Measurements from ENCODE around the gene ADORA3.

The ADORA3 gene

DNA sequence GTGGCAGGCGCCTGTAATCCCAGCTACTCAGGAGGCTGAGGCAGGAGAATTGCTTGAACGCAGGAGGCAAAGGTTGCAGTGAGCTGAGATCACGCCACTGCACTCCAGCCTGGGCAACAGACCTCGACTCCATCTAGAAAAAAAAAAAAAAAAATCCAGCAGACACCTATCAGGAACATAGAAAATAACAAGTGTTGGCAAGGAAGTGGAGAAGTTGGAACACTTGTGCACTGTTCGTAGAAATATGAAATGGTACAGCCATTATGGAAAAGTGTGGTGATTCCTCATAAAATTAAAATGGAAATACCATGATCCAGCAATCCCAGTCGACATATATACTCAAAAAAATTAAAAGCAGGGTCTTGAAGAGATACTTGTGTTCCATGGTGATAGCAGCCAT, 41.7 kb downstream of the ADORA3 start:
- Histone ChIP-seq H3K36me3 (ENCODE audit: control insufficient read depth, insufficient read depth, low read length) (peaks cover 52% of the 10 kb centered on the region), H3K27ac (ENCODE audit: low read depth, low read length) (no peak overlapping the region), H3K9me3 (ENCODE audit: control insufficient read depth, insufficient read depth, low read depth, low read length) (no peaks in the 10 kb centered on the region), H3K9ac (ENCODE audit: low read length) (no peak overlapping the region), H3K27me3 (ENCODE audit: control insufficient read depth, insufficient read depth, low read length) (no peaks in the 10 kb centered on the region), H3K4me1 (ENCODE audit: control insufficient read depth, insufficient read depth, low read length) (no peaks in the 10 kb centered on the region), H3K4me3 (ENCODE audit: low read depth, low read length) (no peak overlapping the region)

GRCh38 chr1:111455642-111456031, 47.8 kb downstream of the ADORA3 start:
- no peaks in the 10 kb centered on the region for H3K9me3 ChIP-seq (ENCODE audit: control insufficient read depth, insufficient read depth, low read depth, low read length)
- peaks cover 72% of the 10 kb centered on the region for H3K36me3 ChIP-seq (ENCODE audit: control insufficient read depth, insufficient read depth, low read length)
- H3K27me3 ChIP-seq (ENCODE audit: control insufficient read depth, insufficient read depth, low read length): no peaks in the 10 kb centered on the region
- no peaks in the 10 kb centered on the region for H3K4me1 ChIP-seq (ENCODE audit: control insufficient read depth, insufficient read depth, low read length)
- H3K4me3 ChIP-seq (ENCODE audit: low read depth, low read length): no peak overlapping the region
- no peak overlapping the region for H3K27ac ChIP-seq (ENCODE audit: low read depth, low read length)
- H3K9ac ChIP-seq (ENCODE audit: low read length): no peak overlapping the region

DNA sequence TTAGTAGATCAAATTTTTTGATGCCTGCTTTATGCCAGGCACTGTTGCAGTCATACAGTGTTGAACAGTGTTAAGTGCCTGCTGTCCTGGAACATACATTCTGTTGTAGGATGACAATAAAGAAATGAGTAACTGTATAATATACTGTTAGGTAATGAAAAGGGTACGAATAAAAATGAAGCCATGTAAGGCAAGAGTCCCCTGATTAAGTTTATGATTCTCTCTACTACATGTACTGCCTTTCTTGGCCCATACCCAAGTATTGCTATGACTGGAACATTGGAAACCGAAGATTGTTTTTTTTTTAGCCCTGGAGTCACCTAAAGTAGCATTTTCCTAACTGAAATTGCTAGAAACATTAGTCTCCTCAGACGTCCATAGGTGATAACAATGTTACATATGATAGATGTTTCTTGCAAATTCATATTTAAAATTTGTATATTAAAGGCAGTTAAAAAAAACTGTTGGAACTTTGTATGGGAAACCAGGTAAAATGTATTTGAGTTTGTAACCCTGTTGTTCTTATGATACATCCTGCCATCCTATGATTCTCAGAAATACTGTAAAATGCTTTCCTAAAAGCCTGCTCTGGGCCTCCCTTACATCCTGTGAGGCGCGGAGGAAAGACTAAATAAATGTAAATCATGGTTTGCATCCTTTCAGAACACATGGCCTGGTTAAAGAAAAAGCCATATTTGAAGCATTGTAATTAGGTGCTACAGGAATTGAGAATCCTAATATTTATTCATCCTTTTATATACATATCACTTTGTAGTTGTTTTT, 48.4 kb downstream of the ADORA3 start:
- H3K27me3 ChIP-seq (ENCODE audit: control insufficient read depth, insufficient read depth, low read length): no peaks in the 10 kb centered on the region
- peaks cover 70% of the 10 kb centered on the region for H3K36me3 ChIP-seq (ENCODE audit: control insufficient read depth, insufficient read depth, low read length)
- peaks cover 4% of the 10 kb centered on the region for H3K4me1 ChIP-seq (ENCODE audit: control insufficient read depth, insufficient read depth, low read length)
- no peak overlapping the region for H3K9ac ChIP-seq (ENCODE audit: low read length)
- H3K27ac ChIP-seq (ENCODE audit: low read depth, low read length): no peak overlapping the region
- H3K9me3 ChIP-seq (ENCODE audit: control insufficient read depth, insufficient read depth, low read depth, low read length): no peaks in the 10 kb centered on the region
- H3K4me3 ChIP-seq (ENCODE audit: low read depth, low read length): no peak overlapping the region

DNA sequence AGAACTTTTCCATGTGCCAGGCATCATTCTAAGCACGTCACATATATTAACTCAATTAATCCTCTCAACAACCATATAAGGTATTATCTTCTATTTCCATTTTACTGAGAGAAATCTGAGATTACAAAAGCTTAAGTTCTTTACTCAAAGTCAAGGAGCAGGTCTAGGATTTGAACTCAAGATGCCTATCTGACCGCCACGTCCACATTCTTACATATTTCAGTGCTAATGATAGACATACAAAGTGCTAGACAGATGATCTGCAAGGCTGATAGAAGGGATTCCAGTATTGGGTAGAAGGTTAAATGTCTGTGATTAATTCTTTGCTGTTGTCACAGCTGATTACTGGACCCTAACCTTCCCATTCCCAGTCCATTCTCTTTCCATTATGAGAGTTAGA, 49.7 kb downstream of the ADORA3 start:
- H3K4me1 ChIP-seq (ENCODE audit: control insufficient read depth, insufficient read depth, low read length): peaks cover 4% of the 10 kb centered on the region
- no peak overlapping the region for H3K9ac ChIP-seq (ENCODE audit: low read length)
- no peak overlapping the region for H3K4me3 ChIP-seq (ENCODE audit: low read depth, low read length)
- no peak overlapping the region for H3K27ac ChIP-seq (ENCODE audit: low read depth, low read length)
- no peaks in the 10 kb centered on the region for H3K9me3 ChIP-seq (ENCODE audit: control insufficient read depth, insufficient read depth, low read depth, low read length)
- no peaks in the 10 kb centered on the region for H3K27me3 ChIP-seq (ENCODE audit: control insufficient read depth, insufficient read depth, low read length)
- H3K36me3 ChIP-seq (ENCODE audit: control insufficient read depth, insufficient read depth, low read length): peaks cover 56% of the 10 kb centered on the region

- H3K9me3 ChIP-seq (ENCODE audit: control insufficient read depth, insufficient read depth, low read depth, low read length): no peaks in the 10 kb centered on the region
- peaks cover 46% of the 10 kb centered on the region for H3K36me3 ChIP-seq (ENCODE audit: control insufficient read depth, insufficient read depth, low read length)
- H3K4me1 ChIP-seq (ENCODE audit: control insufficient read depth, insufficient read depth, low read length): peaks cover 7% of the 10 kb centered on the region
- no peaks in the 10 kb centered on the region for H3K27me3 ChIP-seq (ENCODE audit: control insufficient read depth, insufficient read depth, low read length)
- H3K9ac ChIP-seq (ENCODE audit: low read length): no peak overlapping the region
- H3K4me3 ChIP-seq (ENCODE audit: low read depth, low read length): no peak overlapping the region
- no peak overlapping the region for H3K27ac ChIP-seq (ENCODE audit: low read depth, low read length)
Observed at GRCh38 chr1:111452581-111452980, 50.9 kb downstream of the ADORA3 start.

- Histone ChIP-seq H3K9me3 (ENCODE audit: control insufficient read depth, insufficient read depth, low read depth, low read length) (no peaks in the 10 kb centered on the region), H3K4me3 (ENCODE audit: low read depth, low read length) (peak overlapping the region; percentile 87), H3K27me3 (ENCODE audit: control insufficient read depth, insufficient read depth, low read length) (no peaks in the 10 kb centered on the region), H3K36me3 (ENCODE audit: control insufficient read depth, insufficient read depth, low read length) (peaks cover 43% of the 10 kb centered on the region), H3K9ac (ENCODE audit: low read length) (peak overlapping the region; percentile 98), H3K4me1 (ENCODE audit: control insufficient read depth, insufficient read depth, low read length) (peaks cover 11% of the 10 kb centered on the region), H3K27ac (ENCODE audit: low read depth, low read length) (peak overlapping the region; percentile 74; the same call in 1 of the 2 replicates)
Observed at GRCh38 chr1:111450185-111450584, 53.2 kb downstream of the ADORA3 start.

- peaks cover 11% of the 10 kb centered on the region for H3K4me1 ChIP-seq (ENCODE audit: control insufficient read depth, insufficient read depth, low read length)
- peaks cover 44% of the 10 kb centered on the region for H3K36me3 ChIP-seq (ENCODE audit: control insufficient read depth, insufficient read depth, low read length)
- H3K9ac ChIP-seq (ENCODE audit: low read length): peak overlapping the region; percentile 98
- peak overlapping the region; percentile 74; the same call in 1 of the 2 replicates for H3K27ac ChIP-seq (ENCODE audit: low read depth, low read length)
- no peaks in the 10 kb centered on the region for H3K9me3 ChIP-seq (ENCODE audit: control insufficient read depth, insufficient read depth, low read depth, low read length)
- H3K27me3 ChIP-seq (ENCODE audit: control insufficient read depth, insufficient read depth, low read length): no peaks in the 10 kb centered on the region
- H3K4me3 ChIP-seq (ENCODE audit: low read depth, low read length): peak overlapping the region; percentile 87
Observed at GRCh38 chr1:111449703-111450017, 53.8 kb downstream of the ADORA3 start.
